SK-N-SH (cell line): ENCODE results near the gene NNT.

Experiments
- CTCF ChIP-seq: fragments of 200-600 bp; sonication (generic); IDR thresholded peaks from 2 replicates; pipeline ENCODE4 v1.6.1; 2017; ENCODE audit warnings: antibody characterized with exemption, mild to moderate bottlenecking, moderate library complexity
- ELF1 ChIP-seq: IDR thresholded peaks from 2 replicates; pipeline ENCODE4 v1.4.0; 2012
- EP300 ChIP-seq, 2 experiments: IDR thresholded peaks; 2 replicates each; pipeline versions ENCODE4 v1.4.0 to v1.6.1; 2012; ENCODE audit warnings: borderline replicate concordance in 1 of 2, low read depth in 1 of 2, low read length in 1 of 2
- PBX3 ChIP-seq: IDR thresholded peaks from 2 replicates; pipeline ENCODE4; 2012
- REST ChIP-seq: IDR thresholded peaks from 2 replicates; pipeline ENCODE4 v1.6.1; 2012; ENCODE audit warnings: mild to moderate bottlenecking, low read depth, low read length, moderate library complexity
- SIN3A ChIP-seq: IDR thresholded peaks from 2 replicates; pipeline ENCODE4 v1.6.1; 2012; ENCODE audit warnings: low read depth, mild to moderate bottlenecking, low read length, moderate library complexity, borderline replicate concordance
- YY1 ChIP-seq: IDR thresholded peaks from 2 replicates; pipeline ENCODE4 v1.4.0; 2012; ENCODE audit warnings: low read depth, mild to moderate bottlenecking

DNA sequence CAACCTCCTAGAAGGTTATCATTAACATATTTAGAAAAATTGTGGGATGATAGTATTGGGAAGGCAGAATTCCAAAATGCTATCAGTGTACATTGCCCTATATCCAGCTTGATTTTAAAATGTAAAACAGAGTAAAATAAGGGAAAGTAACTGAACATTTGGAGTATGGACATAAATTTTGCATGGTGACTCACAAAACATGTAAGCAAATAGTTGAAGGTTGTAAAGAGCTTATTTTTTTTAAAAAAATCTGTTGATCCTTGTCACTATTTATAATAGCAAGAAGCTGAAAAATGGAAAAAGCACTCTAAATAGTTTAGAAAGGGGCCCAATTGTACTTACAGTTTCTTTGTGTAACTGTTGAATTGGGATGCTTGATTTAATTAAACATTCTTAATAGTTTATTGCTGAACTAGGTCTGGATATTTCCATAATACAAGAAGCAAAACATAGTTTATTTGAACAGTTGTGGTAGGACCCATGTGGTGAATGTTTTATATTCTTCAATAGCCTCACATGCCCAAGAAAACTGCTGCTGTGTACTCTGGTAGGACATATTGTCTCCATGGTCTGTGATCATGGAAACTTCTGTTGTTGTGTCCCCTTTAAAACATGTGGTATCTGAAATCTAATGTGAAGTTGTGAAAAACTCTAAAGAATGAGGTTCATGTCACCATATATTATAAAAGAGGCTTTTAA, 82.4 kb downstream of the NNT start:
- TF ChIP-seq CTCF: no peak
- TF ChIP-seq SIN3A: no peak
- no peak for TF ChIP-seq PBX3
- TF ChIP-seq EP300 (IDR thresholded peaks at IDR 0.05; ENCODE audit: borderline replicate concordance in 1 of 2, low read depth in 1 of 2, low read length in 1 of 2): no peak
- no peak for TF ChIP-seq ELF1
- TF ChIP-seq YY1: no peak
- no peak for TF ChIP-seq REST
